ENCODE results near the gene OOSP3. TPM values are rescaled to one million over a fixed set of nuclear protein-coding genes. Genes with fewer than 3 reads are reported as not detected.

OOSP3 gene
- total RNA-seq, 1 experiment from 2014 or later = not detected

- no peak for TF ChIP-seq NFATC4 (CRISPR knock-in tag; IDR thresholded peaks at IDR 0.05)
- TF ChIP-seq ZMAT4 (CRISPR knock-in tag; IDR thresholded peaks at IDR 0.05) = no peak
- no peak for TF ChIP-seq JUN (CRISPR knock-in tag; IDR thresholded peaks at IDR 0.05)
- no peak for TF ChIP-seq SP1 (CRISPR knock-in tag; conservative IDR thresholded peaks at IDR 0.05)
- TF ChIP-seq MLX (CRISPR knock-in tag; IDR thresholded peaks at IDR 0.05) = no peak
- TF ChIP-seq, protein P1, sequence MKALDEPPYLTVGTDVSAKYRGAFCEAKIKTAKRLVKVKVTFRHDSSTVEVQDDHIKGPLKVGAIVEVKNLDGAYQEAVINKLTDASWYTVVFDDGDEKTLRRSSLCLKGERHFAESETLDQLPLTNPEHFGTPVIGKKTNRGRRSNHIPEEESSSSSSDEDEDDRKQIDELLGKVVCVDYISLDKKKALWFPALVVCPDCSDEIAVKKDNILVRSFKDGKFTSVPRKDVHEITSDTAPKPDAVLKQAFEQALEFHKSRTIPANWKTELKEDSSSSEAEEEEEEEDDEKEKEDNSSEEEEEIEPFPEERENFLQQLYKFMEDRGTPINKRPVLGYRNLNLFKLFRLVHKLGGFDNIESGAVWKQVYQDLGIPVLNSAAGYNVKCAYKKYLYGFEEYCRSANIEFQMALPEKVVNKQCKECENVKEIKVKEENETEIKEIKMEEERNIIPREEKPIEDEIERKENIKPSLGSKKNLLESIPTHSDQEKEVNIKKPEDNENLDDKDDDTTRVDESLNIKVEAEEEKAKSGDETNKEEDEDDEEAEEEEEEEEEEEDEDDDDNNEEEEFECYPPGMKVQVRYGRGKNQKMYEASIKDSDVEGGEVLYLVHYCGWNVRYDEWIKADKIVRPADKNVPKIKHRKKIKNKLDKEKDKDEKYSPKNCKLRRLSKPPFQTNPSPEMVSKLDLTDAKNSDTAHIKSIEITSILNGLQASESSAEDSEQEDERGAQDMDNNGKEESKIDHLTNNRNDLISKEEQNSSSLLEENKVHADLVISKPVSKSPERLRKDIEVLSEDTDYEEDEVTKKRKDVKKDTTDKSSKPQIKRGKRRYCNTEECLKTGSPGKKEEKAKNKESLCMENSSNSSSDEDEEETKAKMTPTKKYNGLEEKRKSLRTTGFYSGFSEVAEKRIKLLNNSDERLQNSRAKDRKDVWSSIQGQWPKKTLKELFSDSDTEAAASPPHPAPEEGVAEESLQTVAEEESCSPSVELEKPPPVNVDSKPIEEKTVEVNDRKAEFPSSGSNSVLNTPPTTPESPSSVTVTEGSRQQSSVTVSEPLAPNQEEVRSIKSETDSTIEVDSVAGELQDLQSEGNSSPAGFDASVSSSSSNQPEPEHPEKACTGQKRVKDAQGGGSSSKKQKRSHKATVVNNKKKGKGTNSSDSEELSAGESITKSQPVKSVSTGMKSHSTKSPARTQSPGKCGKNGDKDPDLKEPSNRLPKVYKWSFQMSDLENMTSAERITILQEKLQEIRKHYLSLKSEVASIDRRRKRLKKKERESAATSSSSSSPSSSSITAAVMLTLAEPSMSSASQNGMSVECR (CRISPR knock-in tag; IDR thresholded peaks at IDR 0.05; ENCODE audit: borderline replicate concordance) = no peak
- TF ChIP-seq NR3C1 (CRISPR knock-in tag; conservative IDR thresholded peaks at IDR 0.05; ENCODE audit: low read depth) = no peak
- no peak for TF ChIP-seq MYBL2 (CRISPR knock-in tag; IDR thresholded peaks at IDR 0.05)
- TF ChIP-seq NFYB (CRISPR knock-in tag; conservative IDR thresholded peaks at IDR 0.05; ENCODE audit: low read depth) = no peak
- no peak for TF ChIP-seq CREM (CRISPR knock-in tag; IDR thresholded peaks at IDR 0.05)
- TF ChIP-seq TEAD4 (CRISPR knock-in tag; IDR thresholded peaks at IDR 0.05) = no peak
- no peak for TF ChIP-seq OVOL2 (CRISPR knock-in tag; IDR thresholded peaks at IDR 0.05; ENCODE audit: borderline replicate concordance)
- TF ChIP-seq, protein P2, sequence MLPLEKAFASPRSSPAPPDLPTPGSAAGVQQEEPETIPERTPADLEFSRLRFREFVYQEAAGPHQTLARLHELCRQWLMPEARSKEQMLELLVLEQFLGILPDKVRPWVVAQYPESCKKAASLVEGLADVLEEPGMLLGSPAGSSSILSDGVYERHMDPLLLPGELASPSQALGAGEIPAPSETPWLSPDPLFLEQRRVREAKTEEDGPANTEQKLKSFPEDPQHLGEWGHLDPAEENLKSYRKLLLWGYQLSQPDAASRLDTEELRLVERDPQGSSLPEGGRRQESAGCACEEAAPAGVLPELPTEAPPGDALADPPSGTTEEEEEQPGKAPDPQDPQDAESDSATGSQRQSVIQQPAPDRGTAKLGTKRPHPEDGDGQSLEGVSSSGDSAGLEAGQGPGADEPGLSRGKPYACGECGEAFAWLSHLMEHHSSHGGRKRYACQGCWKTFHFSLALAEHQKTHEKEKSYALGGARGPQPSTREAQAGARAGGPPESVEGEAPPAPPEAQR (CRISPR knock-in tag; IDR thresholded peaks at IDR 0.05) = no peak
- TF ChIP-seq ZNF396 (CRISPR knock-in tag; IDR thresholded peaks at IDR 0.05; ENCODE audit: borderline replicate concordance) = no peak
- TF ChIP-seq FOXJ3 (CRISPR knock-in tag; IDR thresholded peaks at IDR 0.05; ENCODE audit: borderline replicate concordance) = no peak
- TF ChIP-seq FOXP4 (CRISPR knock-in tag; IDR thresholded peaks at IDR 0.05) = no peak
- CTCF ChIA-PET = no interaction called here
- Mint-ChIP-seq H3K9me3 (peaks cover 30% of the 10 kb centered on the region), H3K36me3 (peaks cover 11% of the 10 kb centered on the region; the same call in 1 of the 2 replicates), H3K27me3 (ENCODE audit: low read depth) (no peaks in the 10 kb centered on the region), H3K4me3 (no peak overlapping the region), H3K27ac (no peak overlapping the region), H3K4me1 (peaks cover 6% of the 10 kb centered on the region)
- POLR2A ChIA-PET = no interaction called here
- no peak for DNase-seq (ENCODE audit: low spot score)
- no peak for ATAC-seq
These were observed 10.6 kb upstream of the OOSP3 start for GRCh38 chr11:59867946-59868345.

DNA sequence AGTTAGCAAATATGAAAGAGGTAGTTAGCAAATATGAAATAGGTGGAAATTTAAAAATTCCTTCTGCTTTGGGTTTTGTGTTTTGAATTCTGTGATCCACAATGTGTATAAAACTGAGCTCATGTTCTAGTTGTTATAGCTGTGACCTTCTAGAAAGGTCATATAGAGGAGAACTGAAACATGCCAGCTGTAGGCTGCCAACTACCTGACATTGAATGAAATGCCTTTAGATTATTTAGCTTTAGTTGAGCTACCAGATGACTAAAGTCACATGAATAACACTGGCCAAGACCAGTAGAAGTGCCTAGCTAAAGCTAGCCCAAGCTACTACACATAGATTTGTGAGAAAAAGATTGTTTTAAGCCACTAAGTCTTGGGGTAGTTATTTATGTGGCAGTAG, 6.5 kb upstream of the OOSP3 start:
- ATAC-seq (no peak), DNase-seq (ENCODE audit: low spot score) (no peak)
- Mint-ChIP-seq H3K4me1 (peaks cover 15% of the 10 kb centered on the region), H3K27ac (no peak overlapping the region), H3K27me3 (ENCODE audit: low read depth) (no peaks in the 10 kb centered on the region), H3K4me3 (no peak overlapping the region), H3K36me3 (peaks cover 11% of the 10 kb centered on the region; the same call in 1 of the 2 replicates), H3K9me3 (peaks cover 27% of the 10 kb centered on the region)
- POLR2A ChIA-PET = no interaction called here
- CTCF ChIA-PET = no interaction called here
- TF ChIP-seq GRHL2 (CRISPR knock-in tag; IDR thresholded peaks at IDR 0.05; ENCODE audit: insufficient replicate concordance, severe bottlenecking) (no peak), HMGA2 (CRISPR knock-in tag; IDR thresholded peaks at IDR 0.05) (no peak), ZNF416 (CRISPR knock-in tag; IDR thresholded peaks at IDR 0.05) (no peak), ZNF671 (CRISPR knock-in tag; IDR thresholded peaks at IDR 0.05) (no peak), ZNF263 (CRISPR knock-in tag; IDR thresholded peaks at IDR 0.05; ENCODE audit: low read depth) (no peak), E2F5 (CRISPR knock-in tag; IDR thresholded peaks at IDR 0.05) (no peak), FOXK1 (CRISPR knock-in tag; IDR thresholded peaks at IDR 0.05) (no peak), OVOL2 (CRISPR knock-in tag; IDR thresholded peaks at IDR 0.05; ENCODE audit: borderline replicate concordance) (no peak)
